Measurements from ENCODE around the gene NDST3. TPM values are rescaled to one million over a fixed set of nuclear protein-coding genes. Genes with fewer than 3 reads are reported as not detected.

Gene NDST3
- total RNA-seq (under 1 TPM in 6 of 9 donors, not detected in 3; 0.14 to 0.55 (median 0.28) TPM), polyA plus RNA-seq (under 1 TPM; 0.10 to 0.70 (median 0.40) TPM)
- long read RNA-seq, donor 1 = 0 reads
- long read RNA-seq, donor 2 = 0 reads
- long read RNA-seq, donor 3 = 0 reads
- long read RNA-seq, donor 4 = 0 reads
- long read RNA-seq, donor 5 = 0 reads
- long read RNA-seq, donor 6 = 0 reads
- long read RNA-seq, donor 7 = 0 reads
- long read RNA-seq, donor 8 = 0 reads
- long read RNA-seq, donor 9 = 0 reads
- long read RNA-seq, donor 10 = 0 reads

DNA sequence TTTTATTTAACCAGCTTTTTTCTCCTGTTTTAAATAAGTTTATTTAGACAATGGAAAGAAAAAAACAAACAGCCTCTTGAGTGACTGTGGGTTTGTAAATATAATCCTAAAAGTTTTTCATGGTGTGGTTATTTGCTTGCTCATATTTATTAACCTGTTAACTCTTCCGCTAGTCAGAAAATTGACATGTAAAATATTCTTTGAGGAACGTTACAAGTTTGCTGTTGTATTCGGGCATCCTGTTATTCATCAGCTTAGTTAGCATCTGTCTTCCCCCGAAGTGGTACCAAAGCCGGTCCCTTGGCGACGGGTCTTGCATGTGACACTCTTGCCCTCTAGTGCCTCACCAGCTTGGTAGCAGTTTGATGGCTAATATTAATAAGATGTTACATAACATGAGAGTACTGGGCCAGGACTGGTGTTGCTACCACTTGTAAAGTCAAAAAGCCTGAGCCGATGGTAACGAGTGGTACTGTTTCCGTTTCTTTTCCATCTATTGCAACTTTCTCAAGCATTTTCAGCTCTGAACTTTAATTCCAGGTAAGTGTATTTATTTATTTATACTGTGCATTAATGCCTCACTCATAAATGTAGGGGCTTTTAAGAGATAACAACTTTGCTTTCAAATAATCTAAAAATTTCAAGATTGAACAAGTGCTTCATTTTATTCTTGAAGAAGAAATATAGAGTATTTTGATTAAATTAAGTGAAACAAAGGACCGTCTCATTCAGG is at the start of gene NDST3:
NDST3 (plus strand) TSS at position 434 of the 733 bp plus-strand sequence. CDS start 19,425 bp downstream, outside the sequence.
- Histone ChIP-seq H3K27ac (no peak within 1 kb of the TSS), H3K36me3 (replicated peaks in 1 of 2) (no peaks in the 10 kb centered on the region), H3K4me3 (peak within 1 kb of the TSS in 1 of 4 donors; percentile 51), H3K9me3 (replicated peaks in 1 of 3) (no peaks in the 10 kb centered on the region), H3K27me3 (peaks cover 28% of the 10 kb centered on the region), H3K4me1 (replicated peaks in 1 of 2) (peaks cover 3 to 4% of the 10 kb centered on the region in 2 donors)
- intact Hi-C loops (cut with DNase I) = no loop called here
- WGBS, 4 donors = 17 to 23% (median 21%) methylated on average over 11 of the region's 11 CpGs
- peak in 6 of 7 donors; percentile 21 to 85 (median 28) for DNase-seq
- TF ChIP-seq POLR2A (IDR thresholded peaks at IDR 0.05) = no peak
- TF ChIP-seq, protein P1, sequence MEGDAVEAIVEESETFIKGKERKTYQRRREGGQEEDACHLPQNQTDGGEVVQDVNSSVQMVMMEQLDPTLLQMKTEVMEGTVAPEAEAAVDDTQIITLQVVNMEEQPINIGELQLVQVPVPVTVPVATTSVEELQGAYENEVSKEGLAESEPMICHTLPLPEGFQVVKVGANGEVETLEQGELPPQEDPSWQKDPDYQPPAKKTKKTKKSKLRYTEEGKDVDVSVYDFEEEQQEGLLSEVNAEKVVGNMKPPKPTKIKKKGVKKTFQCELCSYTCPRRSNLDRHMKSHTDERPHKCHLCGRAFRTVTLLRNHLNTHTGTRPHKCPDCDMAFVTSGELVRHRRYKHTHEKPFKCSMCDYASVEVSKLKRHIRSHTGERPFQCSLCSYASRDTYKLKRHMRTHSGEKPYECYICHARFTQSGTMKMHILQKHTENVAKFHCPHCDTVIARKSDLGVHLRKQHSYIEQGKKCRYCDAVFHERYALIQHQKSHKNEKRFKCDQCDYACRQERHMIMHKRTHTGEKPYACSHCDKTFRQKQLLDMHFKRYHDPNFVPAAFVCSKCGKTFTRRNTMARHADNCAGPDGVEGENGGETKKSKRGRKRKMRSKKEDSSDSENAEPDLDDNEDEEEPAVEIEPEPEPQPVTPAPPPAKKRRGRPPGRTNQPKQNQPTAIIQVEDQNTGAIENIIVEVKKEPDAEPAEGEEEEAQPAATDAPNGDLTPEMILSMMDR (IDR thresholded peaks at IDR 0.05) = peak in 4 of 6 experiments; percentile 21 to 35 (median 25)

DNA sequence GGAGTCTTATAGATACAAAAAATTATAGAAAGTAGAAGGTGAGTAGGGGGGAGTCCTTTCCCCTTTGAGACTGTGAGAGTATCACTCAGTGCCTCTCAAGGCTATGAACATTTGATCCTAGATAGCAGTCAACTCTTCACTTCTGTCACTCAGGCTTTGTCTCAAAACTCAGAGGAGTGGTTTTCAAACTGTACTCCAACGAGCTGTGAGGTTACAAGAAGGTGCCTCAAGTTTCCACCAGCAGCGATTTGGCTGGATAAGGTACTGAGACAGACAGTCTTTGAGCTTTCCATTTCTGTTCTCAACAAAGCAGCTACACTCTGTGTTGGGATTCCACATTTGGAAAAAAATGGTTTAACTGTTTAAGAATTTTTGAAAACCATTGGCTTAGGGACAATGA is 48.0 kb upstream of the NDST3 start:
- 38 to 59% (median 53%) methylated on average over 2 of the region's 2 CpGs for WGBS, 4 donors
- Histone ChIP-seq H3K4me1 (replicated peaks in 1 of 2) (no peaks in the 10 kb centered on the region), H3K9me3 (replicated peaks in 1 of 3) (no peaks in the 10 kb centered on the region), H3K4me3 (no peak overlapping the region), H3K27ac (no peak overlapping the region), H3K36me3 (replicated peaks in 1 of 2) (no peaks in the 10 kb centered on the region), H3K27me3 (no peaks in the 10 kb centered on the region)
- no peak for DNase-seq
- TF ChIP-seq POLR2A (IDR thresholded peaks at IDR 0.05) = no peak
- TF ChIP-seq, protein P1 (IDR thresholded peaks at IDR 0.05) = no peak
- intact Hi-C loops (cut with DNase I) = no loop called here

DNA sequence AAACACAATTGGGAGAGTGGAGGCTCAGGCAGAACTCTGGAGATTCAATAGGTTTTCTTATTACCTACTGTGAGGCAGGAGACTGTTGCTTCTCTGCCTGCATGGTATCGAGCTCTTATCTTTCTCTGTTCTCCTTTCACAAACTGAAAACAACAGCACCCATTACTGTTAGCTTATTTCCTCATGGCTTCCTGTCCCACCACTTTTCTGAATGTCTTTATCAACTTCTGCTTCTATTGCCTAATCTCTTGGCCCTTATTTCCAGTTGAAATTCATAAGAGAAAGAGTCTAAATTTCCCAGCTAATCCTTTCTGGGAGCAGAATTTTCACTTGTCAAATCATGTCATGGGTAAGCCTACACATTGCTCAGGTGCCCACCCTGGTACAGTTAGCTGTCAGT is 46.8 kb upstream of the NDST3 start:
- Histone ChIP-seq H3K9me3 (replicated peaks in 1 of 3) (no peaks in the 10 kb centered on the region), H3K27ac (no peak overlapping the region), H3K27me3 (no peaks in the 10 kb centered on the region), H3K36me3 (replicated peaks in 1 of 2) (no peaks in the 10 kb centered on the region), H3K4me1 (replicated peaks in 1 of 2) (no peaks in the 10 kb centered on the region), H3K4me3 (no peak overlapping the region)
- whole genome bisulfite sequencing, 4 donors = 49 to 77% (median 52%) methylated on average over 1 of the region's 1 CpG
- intact Hi-C loops (cut with DNase I) = no loop called here
- DNase-seq = no peak
- no peak for TF ChIP-seq POLR2A (IDR thresholded peaks at IDR 0.05)
- TF ChIP-seq, protein P1 (IDR thresholded peaks at IDR 0.05) = no peak

DNA sequence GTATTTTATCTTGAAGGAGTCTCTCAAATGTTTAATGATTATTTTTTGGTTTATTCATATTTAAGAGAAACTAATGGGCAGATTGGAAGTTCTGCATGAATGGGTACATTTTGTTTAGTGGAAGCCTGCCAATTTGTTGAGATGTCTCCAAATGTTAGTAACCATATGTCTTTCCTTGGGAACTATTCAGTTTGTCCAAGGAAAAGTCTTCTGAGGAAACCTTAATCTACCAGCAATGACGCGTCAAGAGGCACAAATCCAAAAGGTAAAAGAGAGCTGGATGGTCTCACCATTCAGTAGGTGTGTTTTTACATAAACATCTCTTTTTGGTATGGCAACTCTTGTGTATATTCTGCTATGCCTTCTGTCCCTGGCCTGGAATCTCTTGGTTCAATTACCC is 37.4 kb upstream of the NDST3 start:
- no peaks in the 10 kb centered on the region for H3K4me1 ChIP-seq (replicated peaks in 1 of 2)
- DNase-seq = no peak
- H3K36me3 ChIP-seq (replicated peaks in 1 of 2) = no peaks in the 10 kb centered on the region
- TF ChIP-seq, protein P1 (IDR thresholded peaks at IDR 0.05) = no peak
- no peak for TF ChIP-seq POLR2A (IDR thresholded peaks at IDR 0.05)
- no peak overlapping the region for H3K4me3 ChIP-seq
- whole genome bisulfite sequencing, 4 donors = 87 to 94% (median 90%) methylated on average over 2 of the region's 2 CpGs
- no peaks in the 10 kb centered on the region for H3K9me3 ChIP-seq (replicated peaks in 1 of 3)
- H3K27ac ChIP-seq = no peak overlapping the region
- intact Hi-C loops (cut with DNase I) = no loop called here
- no peaks in the 10 kb centered on the region for H3K27me3 ChIP-seq

Data from adrenal gland (tissue), 19 donors.